ENCODE data around the gene PDE10A.

PDE10A gene

GRCh38 chr6:165306955-165307354 lies 356.1 kb downstream of the PDE10A start:
- no peak overlapping the region for H3K4me3 ChIP-seq (replicated peaks; ENCODE audit: insufficient read depth, low read length)
- H3K27me3 ChIP-seq (ENCODE audit: insufficient read depth, poor library complexity, severe bottlenecking): no peaks in the 10 kb centered on the region
- no peak for DNase-seq (ENCODE audit: low read depth in 1 of 2, low spot score in 1 of 2)
- no peak overlapping the region for H3K27ac ChIP-seq (replicated peaks)
- TF ChIP-seq POLR2AphosphoS5 (IDR thresholded peaks at IDR 0.05; ENCODE audit: low read depth): no peak
- TF ChIP-seq GABPA (IDR thresholded peaks at IDR 0.05; ENCODE audit: low read depth): no peak
- TF ChIP-seq REST (IDR thresholded peaks at IDR 0.05; ENCODE audit: insufficient replicate concordance, low read depth): no peak
- TF ChIP-seq CTCF (IDR thresholded peaks at IDR 0.05; ENCODE audit: insufficient read depth, low read length): no peak
- TF ChIP-seq SPI1 (IDR thresholded peaks at IDR 0.05; ENCODE audit: borderline replicate concordance, low read depth): no peak

GRCh38 chr6:165301372-165302246 lies 361.4 kb downstream of the PDE10A start:
- DNase-seq (ENCODE audit: low read depth in 1 of 2, low spot score in 1 of 2): no peak
- Histone ChIP-seq H3K27ac (replicated peaks) (no peak overlapping the region), H3K27me3 (ENCODE audit: insufficient read depth, poor library complexity, severe bottlenecking) (no peaks in the 10 kb centered on the region), H3K4me3 (replicated peaks; ENCODE audit: insufficient read depth, low read length) (no peak overlapping the region)
- TF ChIP-seq CTCF (IDR thresholded peaks at IDR 0.05; ENCODE audit: insufficient read depth, low read length) (no peak), POLR2AphosphoS5 (IDR thresholded peaks at IDR 0.05; ENCODE audit: low read depth) (no peak), REST (IDR thresholded peaks at IDR 0.05; ENCODE audit: insufficient replicate concordance, low read depth) (no peak), SPI1 (IDR thresholded peaks at IDR 0.05; ENCODE audit: borderline replicate concordance, low read depth) (no peak), GABPA (IDR thresholded peaks at IDR 0.05; ENCODE audit: low read depth) (no peak)

GRCh38 chr6:165300422-165300936 lies 362.6 kb downstream of the PDE10A start:
- TF ChIP-seq POLR2AphosphoS5 (IDR thresholded peaks at IDR 0.05; ENCODE audit: low read depth) (no peak), SPI1 (IDR thresholded peaks at IDR 0.05; ENCODE audit: borderline replicate concordance, low read depth) (no peak), REST (IDR thresholded peaks at IDR 0.05; ENCODE audit: insufficient replicate concordance, low read depth) (no peak), CTCF (IDR thresholded peaks at IDR 0.05; ENCODE audit: insufficient read depth, low read length) (no peak), GABPA (IDR thresholded peaks at IDR 0.05; ENCODE audit: low read depth) (no peak)
- DNase-seq (ENCODE audit: low read depth in 1 of 2, low spot score in 1 of 2): no peak
- H3K27ac ChIP-seq (replicated peaks): no peak overlapping the region
- H3K27me3 ChIP-seq (ENCODE audit: insufficient read depth, poor library complexity, severe bottlenecking): no peaks in the 10 kb centered on the region
- no peak overlapping the region for H3K4me3 ChIP-seq (replicated peaks; ENCODE audit: insufficient read depth, low read length)

All from HL-60 (cell line).